HepG2 (cell line): ENCODE results near the gene HOXD4. TPM values are rescaled to one million over a fixed set of nuclear protein-coding genes. Genes with fewer than 3 reads are reported as not detected.

Source experiments
- AFF4 ChIP-seq: sonication (generic); formaldehyde crosslinking; IDR thresholded peaks from 2 replicates; pipeline ENCODE4 v1.4.0; 2020; ENCODE audit warnings: missing genetic modification reagents
- GABPB1 ChIP-seq: IDR thresholded peaks from 2 replicates; pipeline ENCODE4 v1.6.1; 2016; ENCODE audit warnings: mild to moderate bottlenecking, missing genetic modification reagents, moderate library complexity, missing compliant biosample characterization
- HNF4G ChIP-seq, 2 experiments: sonication (generic) in 1 of 2; formaldehyde crosslinking in 1 of 2; IDR thresholded peaks; 2 replicates each; pipeline versions ENCODE4 v1.4.0 to v1.6.1; 2011 to 2020; ENCODE audit warnings: borderline replicate concordance in 2 of 2, low read depth in 2 of 2, mild to moderate bottlenecking in 2 of 2, low read length in 1 of 2, missing genetic modification reagents in 1 of 2, moderate library complexity in 1 of 2
- MED13 ChIP-seq: sonication (generic); formaldehyde crosslinking; IDR thresholded peaks from 2 replicates; pipeline ENCODE4 v1.5.0; 2020; ENCODE audit warnings: missing genetic modification reagents
- NR1H2 ChIP-seq: sonication (generic); formaldehyde crosslinking; IDR thresholded peaks from 2 replicates; pipeline ENCODE4 v1.8.1; 2022; ENCODE audit warnings: low read depth, missing genetic modification reagents, borderline replicate concordance
- NR2F1 ChIP-seq, 2 experiments: fragments of 450-650 bp in 1 of 2; formaldehyde crosslinking in 1 of 2; IDR thresholded peaks; 2 replicates each; pipeline versions ENCODE4 v1.5.0 to v1.6.1; 2016 to 2020; ENCODE audit warnings: mild to moderate bottlenecking in 1 of 2, missing compliant biosample characterization in 1 of 2, missing genetic modification reagents in 1 of 2, moderate library complexity in 1 of 2
- PREB ChIP-seq: sonication (generic); formaldehyde crosslinking; IDR thresholded peaks from 2 replicates; pipeline ENCODE4 v1.4.0; 2020; ENCODE audit warnings: missing genetic modification reagents
- PTBP1 ChIP-seq: fragments of 200-400 bp; formaldehyde crosslinking; IDR thresholded peaks from 2 replicates; pipeline ENCODE4 v1.6.1; 2018; ENCODE audit warnings: low read length, low read depth; ENCODE audit not compliant: poor library complexity, severe bottlenecking
- TERF1 ChIP-seq: sonication (generic); formaldehyde crosslinking; IDR thresholded peaks from 2 replicates; pipeline ENCODE4 v1.8.0; 2022; ENCODE audit warnings: mild to moderate bottlenecking, missing genetic modification reagents, moderate library complexity
- ZBTB4 ChIP-seq: sonication (generic); formaldehyde crosslinking; IDR thresholded peaks from 2 replicates; pipeline ENCODE4 v1.4.0; 2020; ENCODE audit warnings: missing genetic modification reagents, mild to moderate bottlenecking, borderline replicate concordance
- ZNF317 ChIP-seq: sonication (generic); formaldehyde crosslinking; IDR thresholded peaks from 2 replicates; pipeline ENCODE4 v1.5.0; 2020; ENCODE audit warnings: mild to moderate bottlenecking, missing genetic modification reagents
- ZNF337 ChIP-seq: sonication (generic); formaldehyde crosslinking; IDR thresholded peaks from 2 replicates; pipeline ENCODE4 v1.5.1; 2020; ENCODE audit warnings: missing genetic modification reagents, low read depth, mild to moderate bottlenecking, borderline replicate concordance
- ZNF770 ChIP-seq: sonication (generic); formaldehyde crosslinking; IDR thresholded peaks from 2 replicates; pipeline ENCODE4 v1.5.0; 2020; ENCODE audit warnings: mild to moderate bottlenecking, missing genetic modification reagents
- ZNF841 ChIP-seq: sonication (generic); formaldehyde crosslinking; IDR thresholded peaks from 2 replicates; pipeline ENCODE4 v1.8.1; 2023; ENCODE audit warnings: missing genetic modification reagents, borderline replicate concordance
- polyA plus RNA-seq, 8 experiments: library from polyadenylated mRNA; depleted of rRNA in 3 of 8; stranded (reverse) in 7 of 8; unstranded in 1 of 8; fragments of >200 nt; fragmentation: Illumina TruSeq in 4 of 8; extraction: Trizol in 4 of 8; gene quantifications; 2 replicates each; pipeline versions ENCODE4 v1.2.1 to v1.2.3, GENCODE V29; 2011 to 2016; ENCODE audit warnings: low read depth in 4 of 8, missing spikeins in 1 of 8, mixed read lengths in 1 of 8; ENCODE audit not compliant: insufficient read depth in 1 of 8
- total RNA-seq, 5 experiments: library from RNA; depleted of rRNA; stranded (reverse); fragments of >200 nt; fragmentation: Illumina TruSeq; extraction: Trizol; gene quantifications; 2 replicates each; pipeline ENCODE4 v1.2.3, GENCODE V29; 2016; ENCODE audit warnings: low read depth in 1 of 5

The HOXD4 gene
- total and polyA plus RNA-seq, 2 of the 13 experiments (the other 11 are each of a cell fraction or from before 2014, with no cell fraction given): not detected

- no peak for TF ChIP-seq ZBTB4
- TF ChIP-seq NR2F1 (CRISPR knock-in tag; IDR thresholded peaks at IDR 0.05): no peak
- TF ChIP-seq ZNF337 (CRISPR knock-in tag): 0 out of 2 replicates have a peak, but pooled peaks have one; percentile 60
- TF ChIP-seq HNF4G (IDR thresholded peaks at IDR 0.05; ENCODE audit: borderline replicate concordance, low read depth, low read length): no peak
- no peak for TF ChIP-seq HNF4G (CRISPR knock-in tag; IDR thresholded peaks at IDR 0.05; ENCODE audit: borderline replicate concordance, low read depth)
- TF ChIP-seq GABPB1 (CRISPR knock-in tag): peak; percentile 84
- peak; percentile 22; the same call in 1 of the 2 replicates for TF ChIP-seq MED13
- TF ChIP-seq ZNF770 (CRISPR knock-in tag): peak; percentile 55; the same call in 1 of the 2 replicates
- TF ChIP-seq AFF4 (CRISPR knock-in tag): no peak
- TF ChIP-seq TERF1: peak; percentile 37; the same call in 1 of the 2 replicates
- TF ChIP-seq NR1H2 (CRISPR knock-in tag): no peak
- TF ChIP-seq ZNF841: no peak
- no peak for TF ChIP-seq PREB (CRISPR knock-in tag)
- TF ChIP-seq ZNF317 (CRISPR knock-in tag): peak; percentile 24; the same call in 1 of the 2 replicates
- peak; percentile 77 for TF ChIP-seq PTBP1
Observed at GRCh38 chr2:176140513-176141317, 10.6 kb upstream of the HOXD4 start (continued).
